ENCODE results near the gene ARL8A.

DNA sequence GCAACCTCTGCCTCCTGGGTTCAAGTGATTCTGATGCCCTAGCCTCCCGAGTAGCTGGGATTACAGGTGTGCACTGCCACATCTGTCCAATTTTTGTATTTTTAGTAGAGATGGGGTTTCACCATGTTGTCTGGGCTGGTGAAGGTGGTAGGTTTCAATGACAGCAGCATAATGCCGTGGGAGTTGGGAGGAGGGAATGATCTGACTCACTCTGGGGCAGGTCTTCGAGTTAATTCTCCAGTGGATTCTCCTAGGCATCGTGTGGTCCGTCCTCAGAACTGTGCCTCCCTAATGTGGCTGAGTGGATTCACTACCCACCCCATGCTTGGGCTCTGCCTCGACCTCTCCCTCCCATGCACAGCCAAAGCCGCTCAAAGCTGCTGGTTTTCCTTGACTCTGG, 23.5 kb downstream of the ARL8A start:
- TF ChIP-seq, protein P1, sequence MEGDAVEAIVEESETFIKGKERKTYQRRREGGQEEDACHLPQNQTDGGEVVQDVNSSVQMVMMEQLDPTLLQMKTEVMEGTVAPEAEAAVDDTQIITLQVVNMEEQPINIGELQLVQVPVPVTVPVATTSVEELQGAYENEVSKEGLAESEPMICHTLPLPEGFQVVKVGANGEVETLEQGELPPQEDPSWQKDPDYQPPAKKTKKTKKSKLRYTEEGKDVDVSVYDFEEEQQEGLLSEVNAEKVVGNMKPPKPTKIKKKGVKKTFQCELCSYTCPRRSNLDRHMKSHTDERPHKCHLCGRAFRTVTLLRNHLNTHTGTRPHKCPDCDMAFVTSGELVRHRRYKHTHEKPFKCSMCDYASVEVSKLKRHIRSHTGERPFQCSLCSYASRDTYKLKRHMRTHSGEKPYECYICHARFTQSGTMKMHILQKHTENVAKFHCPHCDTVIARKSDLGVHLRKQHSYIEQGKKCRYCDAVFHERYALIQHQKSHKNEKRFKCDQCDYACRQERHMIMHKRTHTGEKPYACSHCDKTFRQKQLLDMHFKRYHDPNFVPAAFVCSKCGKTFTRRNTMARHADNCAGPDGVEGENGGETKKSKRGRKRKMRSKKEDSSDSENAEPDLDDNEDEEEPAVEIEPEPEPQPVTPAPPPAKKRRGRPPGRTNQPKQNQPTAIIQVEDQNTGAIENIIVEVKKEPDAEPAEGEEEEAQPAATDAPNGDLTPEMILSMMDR (IDR thresholded peaks at IDR 0.05 in 4 of 5, conservative IDR thresholded peaks at IDR 0.05 in 1 of 5), result no peak
- no peak for TF ChIP-seq POLR2A (IDR thresholded peaks at IDR 0.05)

All from gastrocnemius medialis (tissue), 4 donors.